Measurements from ENCODE around the gene KRTAP6-2.

- TF ChIP-seq CTCF (conservative IDR thresholded peaks at IDR 0.05; ENCODE audit: low read length) (no peak), EZH2phosphoT487 (IDR thresholded peaks at IDR 0.05; ENCODE audit: borderline replicate concordance, low read depth, low read length) (no peak)
Observed at GRCh38 chr21:30563072-30563471, 35.6 kb downstream of the KRTAP6-2 start.
